CD4-positive, alpha-beta T cell treated with Interleukin-15 for 4 hours (primary cell): Measurements from ENCODE around the gene NHERF1.

Source experiments
- DNase-seq: peaks from one replicate; pipeline ENCODE4 v3.0.0-alpha.2; 2020; ENCODE audit warnings: low spot score

Gene NHERF1

DNA sequence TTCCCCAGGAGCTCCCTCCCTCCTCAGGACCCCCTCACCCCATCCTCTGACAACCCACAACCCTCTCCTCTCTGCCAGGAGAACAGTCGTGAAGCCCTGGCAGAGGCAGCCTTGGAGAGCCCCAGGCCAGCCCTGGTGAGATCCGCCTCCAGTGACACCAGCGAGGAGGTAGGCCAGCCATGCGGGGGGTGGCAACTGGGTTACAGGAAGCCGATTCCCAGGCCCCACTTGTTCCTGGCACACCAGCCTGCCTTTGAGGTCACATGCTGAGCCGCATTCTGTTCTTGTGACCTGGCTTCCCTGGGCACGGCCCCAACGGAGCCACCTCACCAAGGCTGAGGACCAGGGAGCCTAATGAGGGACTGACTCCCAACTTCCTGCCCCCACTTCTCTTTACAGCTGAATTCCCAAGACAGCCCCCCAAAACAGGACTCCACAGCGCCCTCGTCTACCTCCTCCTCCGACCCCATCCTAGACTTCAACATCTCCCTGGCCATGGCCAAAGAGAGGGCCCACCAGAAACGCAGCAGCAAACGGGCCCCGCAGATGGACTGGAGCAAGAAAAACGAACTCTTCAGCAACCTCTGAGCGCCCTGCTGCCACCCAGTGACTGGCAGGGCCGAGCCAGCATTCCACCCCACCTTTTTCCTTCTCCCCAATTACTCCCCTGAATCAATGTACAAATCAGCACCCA is 19.8 kb downstream of the NHERF1 start:
- no peak for DNase-seq

DNA sequence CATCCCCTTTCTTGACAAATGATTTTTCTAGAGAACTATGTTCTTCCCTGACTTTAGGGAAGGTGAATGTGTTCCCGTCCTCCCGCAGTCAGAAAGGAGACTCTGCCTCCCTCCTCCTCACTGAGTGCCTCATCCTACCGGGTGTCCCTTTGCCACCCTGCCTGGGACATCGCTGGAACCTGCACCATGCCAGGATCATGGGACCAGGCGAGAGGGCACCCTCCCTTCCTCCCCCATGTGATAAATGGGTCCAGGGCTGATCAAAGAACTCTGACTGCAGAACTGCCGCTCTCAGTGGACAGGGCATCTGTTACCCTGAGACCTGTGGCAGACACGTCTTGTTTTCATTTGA is 20.3 kb downstream of the NHERF1 start:
- no peak for DNase-seq

DNA sequence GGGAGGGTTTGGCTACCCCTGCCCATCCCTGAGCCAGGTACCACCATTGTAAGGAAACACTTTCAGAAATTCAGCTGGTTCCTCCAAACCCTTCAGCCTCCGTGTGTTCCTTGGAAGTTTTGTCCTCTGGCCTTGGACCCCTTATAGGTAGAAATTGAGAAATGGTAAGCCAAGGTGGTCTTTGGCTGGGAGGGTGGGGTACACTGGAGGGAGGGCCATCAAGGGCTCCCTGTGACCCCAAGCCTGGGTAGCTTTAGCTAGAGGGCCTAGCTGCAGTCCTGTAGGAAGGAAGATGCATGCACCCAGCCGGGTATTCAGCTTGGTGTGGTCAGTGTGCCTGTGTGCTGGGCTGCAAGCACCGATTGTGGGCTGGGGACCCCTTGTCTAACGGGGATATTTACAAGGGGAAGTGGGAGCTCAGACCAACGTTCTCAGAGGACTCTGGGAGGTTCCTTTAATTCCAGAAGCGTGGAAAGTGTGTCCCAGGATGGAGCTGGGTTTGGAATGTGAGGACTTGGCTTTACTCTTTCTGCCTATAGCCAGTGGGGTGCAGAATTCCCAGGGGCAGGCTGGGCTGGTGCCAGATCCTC is 20.9 kb downstream of the NHERF1 start:
- no peak for DNase-seq

DNA sequence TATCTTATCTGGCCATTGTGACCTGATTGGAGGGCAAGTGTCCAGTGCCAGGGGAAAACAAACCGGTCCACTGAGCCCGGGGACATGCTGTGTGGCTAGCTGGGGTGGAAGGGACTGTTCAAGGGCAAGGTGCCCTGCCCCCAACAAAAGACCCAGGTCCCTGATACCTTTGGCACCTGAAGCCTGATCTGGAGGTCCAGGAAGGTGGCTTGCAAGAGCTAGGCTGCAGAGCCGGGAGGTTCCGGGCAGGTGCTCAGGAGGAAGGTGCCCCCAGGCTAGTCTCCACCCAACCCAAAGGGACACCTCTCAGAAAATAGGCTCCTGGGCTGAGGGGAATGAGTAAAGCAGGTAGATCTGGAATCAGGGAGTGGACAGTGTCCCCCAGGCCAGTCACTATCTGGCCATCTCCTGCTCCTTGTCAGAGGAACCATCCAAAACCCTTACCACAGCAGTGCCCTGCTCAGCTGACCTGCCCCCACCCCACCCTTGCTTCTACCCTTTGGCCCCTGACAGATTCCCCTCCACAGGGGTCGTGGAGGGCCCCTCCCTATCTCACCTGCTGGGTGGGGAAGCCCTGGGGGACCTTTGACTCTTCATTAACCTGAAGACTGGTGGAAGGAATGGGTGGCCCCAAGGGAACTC is 21.5 kb downstream of the NHERF1 start:
- DNase-seq, result no peak

DNA sequence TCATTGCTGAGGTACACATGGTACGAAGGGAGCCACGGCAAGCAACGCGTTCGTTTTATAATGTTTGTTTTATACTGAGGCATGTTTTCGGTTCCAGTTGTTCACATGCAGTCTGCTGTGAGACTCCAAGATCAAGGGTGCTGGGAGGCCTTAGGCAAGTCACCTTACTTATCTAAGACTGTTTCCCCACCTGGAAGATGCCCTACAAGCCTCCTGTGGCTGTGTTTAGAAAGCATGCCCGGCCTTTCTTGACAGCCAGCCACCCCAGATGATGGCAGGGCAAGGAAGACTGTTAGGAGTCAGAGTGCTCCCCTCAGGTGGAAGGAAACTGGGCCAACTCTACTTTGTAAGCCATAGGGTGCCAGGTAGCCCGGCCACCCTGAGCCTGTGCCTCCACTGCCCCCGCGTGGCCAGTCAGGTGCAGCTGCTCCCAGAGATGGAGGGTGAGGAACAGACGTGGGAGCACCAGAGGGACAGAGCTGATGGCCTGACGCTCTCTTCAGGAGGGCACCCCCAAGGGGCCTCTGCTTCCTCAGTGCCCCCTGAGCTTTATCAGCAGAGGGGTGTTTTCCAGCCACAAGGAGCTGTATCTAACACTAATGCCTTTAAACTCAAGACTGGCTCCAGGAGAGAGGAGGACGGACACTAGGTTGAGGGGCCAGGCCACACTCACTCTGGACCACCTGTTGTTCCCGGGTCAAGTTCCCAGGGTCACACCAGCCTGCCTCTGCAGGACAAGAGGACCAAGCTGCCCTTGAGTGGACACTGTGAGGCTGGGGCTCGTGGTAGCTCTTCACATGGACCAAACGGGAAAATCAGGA is 22.3 kb downstream of the NHERF1 start:
- DNase-seq, result peak; percentile 80

DNA sequence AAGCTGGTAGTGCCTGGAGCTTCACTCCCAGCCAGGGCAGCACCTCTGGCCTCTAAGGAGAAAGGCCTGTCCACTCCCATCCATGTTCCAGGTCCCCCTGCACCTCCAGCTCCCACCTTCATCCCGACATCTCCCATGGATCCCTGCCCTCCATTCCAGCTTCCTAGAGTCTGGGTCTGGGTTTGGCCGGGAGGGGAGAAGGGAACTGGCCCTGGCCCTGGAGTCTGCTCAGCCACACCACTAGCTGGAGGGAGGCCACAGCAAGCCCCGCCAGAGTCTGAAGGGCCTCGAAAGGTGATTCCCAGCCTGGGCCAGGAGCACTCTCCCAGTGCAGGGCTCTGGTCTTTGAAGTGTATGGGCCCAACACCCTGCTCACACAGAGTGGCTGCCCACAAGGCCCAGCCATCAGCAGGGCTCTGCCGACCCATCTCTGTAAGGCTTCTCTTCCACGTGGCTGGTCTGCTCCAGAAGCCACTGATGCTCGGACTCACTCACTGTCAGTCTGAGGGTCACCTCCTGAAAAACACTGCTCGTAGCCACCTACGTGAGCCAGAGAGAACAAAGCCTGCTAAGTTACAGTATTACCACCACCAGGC is 23.0 kb downstream of the NHERF1 start:
- no peak for DNase-seq

DNA sequence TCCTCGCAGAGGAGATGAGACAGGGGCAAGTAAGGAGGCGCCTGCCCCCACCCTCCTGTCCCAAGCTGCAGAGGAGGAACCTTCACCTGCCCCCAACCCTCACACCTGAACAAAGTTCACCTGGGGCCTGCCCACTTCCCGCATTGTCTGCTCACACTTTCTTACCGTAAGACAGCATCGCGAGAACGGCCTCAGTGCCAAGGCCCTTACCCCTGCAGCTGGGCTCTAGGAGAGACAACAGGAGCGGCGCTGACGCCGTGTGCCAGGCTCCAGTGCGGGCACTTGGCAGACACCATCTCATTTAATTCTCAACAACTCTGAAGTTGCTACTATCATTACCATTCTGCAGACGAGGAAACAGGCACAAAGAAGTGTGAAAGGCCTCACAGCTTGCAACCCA is 23.6 kb downstream of the NHERF1 start:
- DNase-seq, result no peak

DNA sequence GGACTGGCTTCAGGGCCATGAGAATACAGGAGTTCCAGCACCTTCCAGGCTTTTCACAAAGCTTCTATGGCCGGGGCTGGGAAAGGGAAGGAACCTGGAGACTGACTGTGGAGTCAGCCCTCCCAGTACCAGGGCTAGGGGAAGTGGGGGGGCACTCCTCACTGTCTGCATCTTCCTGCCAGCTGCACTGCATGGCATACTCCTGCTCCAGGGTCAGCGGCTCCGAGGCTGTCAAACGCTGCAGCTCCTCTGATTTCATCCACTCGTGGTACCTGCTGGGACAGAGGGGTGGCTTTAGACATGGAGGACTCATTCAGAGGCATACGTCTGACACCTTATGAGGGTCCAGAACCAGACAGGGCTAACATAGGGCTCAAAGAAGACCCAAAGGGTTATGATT is 25.0 kb downstream of the NHERF1 start:
- DNase-seq, result no peak

DNA sequence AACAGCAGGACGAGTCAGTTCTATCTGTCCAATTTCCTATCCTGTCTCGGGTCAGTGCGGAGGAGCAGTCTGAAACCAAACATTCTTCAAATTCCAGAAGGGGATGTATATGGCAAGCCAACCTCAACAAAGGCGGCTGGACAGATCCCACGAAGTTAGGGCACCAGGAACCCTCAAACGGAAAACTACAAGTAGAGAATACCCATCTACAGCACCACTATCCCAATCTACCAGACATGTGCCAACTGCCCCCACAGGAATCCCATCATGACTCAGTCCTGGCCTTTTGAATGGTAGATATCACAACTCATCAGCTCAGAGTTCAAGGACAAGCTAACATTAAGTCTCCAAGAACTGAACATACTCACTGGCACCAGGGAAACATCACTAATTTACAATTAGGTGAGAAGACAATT is 25.5 kb downstream of the NHERF1 start:
- DNase-seq, result no peak

DNA sequence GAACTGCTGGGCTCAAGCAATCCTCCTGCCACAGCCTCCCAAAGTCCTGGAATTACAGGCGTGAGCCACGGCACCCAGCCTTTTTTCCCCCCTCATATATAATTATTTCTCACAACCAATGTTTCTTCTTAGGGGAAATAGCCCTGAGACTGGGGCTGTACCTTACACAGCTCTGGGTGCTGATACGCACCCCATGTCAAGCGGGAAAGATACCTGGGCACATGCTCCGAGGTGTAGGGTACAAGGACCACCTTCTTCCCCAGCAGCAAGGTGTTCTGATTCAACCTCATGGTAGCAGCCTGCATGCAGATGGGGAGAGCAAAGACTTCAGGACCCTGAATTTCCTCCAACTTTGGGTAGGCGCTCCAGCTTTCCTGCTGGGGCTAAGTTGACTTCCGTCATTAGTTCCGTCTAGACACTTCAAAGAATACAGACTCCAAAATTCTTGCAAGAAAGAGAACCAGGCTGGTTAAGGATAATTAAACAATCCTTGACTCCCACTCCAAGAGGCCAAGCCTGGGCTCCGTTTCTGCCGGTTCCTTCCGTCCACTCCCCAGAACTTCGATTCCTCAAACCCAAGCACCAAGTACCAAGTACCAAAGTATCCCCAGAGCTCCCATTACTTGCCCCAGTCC is 27.1 kb downstream of the NHERF1 start:
- DNase-seq, result no peak

DNA sequence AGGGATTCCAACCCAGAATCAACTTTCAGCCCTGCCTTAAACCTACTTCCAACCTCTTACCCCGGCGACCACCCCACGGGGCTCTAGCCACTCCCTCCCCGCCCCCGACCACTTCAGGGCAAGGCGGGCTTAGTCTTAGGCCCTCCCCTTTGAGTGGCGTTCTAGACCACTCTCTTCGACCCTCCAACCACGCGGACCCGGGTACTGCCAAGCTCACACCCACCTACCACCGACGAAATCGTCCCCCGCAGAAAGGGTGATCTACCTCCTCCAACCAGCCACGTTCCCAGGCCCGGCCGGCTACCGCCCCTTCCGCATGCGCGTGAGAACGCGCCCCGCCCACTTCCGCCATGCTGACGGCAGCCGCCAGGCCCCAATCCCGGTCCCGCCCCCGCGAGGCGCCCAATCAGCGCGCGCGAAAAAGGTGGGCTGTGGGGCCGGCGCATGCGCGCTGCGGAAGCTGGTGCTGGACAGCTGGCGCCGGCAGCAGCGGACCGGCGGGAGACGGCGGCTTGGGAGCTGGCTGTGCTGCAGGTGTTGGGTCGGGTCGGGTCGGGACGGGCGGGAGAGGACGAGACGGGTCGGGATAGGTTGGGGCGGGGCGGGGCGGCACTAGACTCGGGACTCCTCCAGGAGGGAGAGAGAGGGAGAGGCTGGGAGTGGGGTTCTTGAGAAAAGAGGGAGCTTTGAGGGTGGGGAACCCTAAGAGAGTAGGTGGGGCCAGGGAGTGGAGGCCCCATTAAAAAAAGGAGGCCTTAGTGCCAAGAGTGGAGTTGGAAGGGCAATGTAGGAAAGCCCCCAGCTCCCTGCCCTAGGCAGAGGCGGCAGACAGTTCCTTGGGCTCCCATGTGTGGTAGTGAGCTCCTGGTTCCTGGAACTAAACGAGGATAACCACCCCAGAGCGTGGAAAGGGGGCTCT is 27.9 kb downstream of the NHERF1 start, which contains the start of gene NAT9:
Gene NAT9, minus strand, starts transcription at position 302 of the 919 bp plus-strand sequence. CDS start 647 bp downstream, outside the sequence.
- peak; percentile 98 for DNase-seq

DNA sequence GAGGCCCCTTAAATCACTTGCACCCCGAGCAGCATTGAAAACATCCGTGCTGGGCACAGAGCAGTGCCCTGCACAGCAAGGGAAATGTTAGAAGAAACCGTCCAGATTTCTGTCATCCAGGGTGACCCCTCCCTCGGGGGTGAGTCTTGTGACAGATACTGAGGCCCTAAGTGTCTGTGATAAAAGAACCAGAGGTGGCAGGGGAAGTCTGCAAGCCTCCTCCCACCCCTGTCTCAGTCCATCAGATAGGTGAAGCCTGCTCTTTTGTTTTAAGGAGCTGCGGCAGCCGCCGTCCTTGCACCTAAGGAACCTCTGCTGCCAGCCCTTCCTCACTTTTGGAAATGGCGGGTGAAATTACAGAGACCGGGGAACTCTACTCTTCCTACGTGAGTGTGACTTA is 28.6 kb downstream of the NHERF1 start:
- no peak for DNase-seq

DNA sequence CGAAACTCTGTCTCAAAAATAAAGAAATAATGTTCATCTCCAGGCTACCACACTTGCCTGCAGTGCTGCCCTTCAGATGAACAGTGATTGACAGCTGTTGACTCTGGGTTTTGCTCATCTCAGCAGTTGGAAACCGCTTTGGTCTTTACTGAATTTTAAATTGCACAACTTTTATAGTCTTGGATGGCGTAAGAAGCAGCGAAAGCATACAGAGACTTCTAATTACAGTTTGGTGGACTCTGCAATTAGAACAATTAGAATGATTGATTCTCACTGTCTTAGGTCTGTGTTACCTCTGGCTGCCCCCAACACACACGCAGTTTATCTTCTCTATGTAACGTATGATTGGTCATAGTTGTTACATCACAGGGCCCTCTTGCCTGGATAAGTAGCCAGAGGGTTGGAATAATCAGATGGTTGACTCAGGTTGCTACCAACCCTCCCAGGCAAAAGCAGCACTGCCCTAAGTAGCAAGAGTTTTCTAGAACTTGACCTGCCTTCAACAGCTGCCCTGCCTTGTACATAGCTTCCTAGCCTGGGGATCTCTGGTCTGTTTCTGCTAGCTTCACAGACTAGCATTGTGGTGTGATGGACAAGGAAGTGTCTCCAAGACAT is 29.6 kb downstream of the NHERF1 start:
- no peak for DNase-seq

DNA sequence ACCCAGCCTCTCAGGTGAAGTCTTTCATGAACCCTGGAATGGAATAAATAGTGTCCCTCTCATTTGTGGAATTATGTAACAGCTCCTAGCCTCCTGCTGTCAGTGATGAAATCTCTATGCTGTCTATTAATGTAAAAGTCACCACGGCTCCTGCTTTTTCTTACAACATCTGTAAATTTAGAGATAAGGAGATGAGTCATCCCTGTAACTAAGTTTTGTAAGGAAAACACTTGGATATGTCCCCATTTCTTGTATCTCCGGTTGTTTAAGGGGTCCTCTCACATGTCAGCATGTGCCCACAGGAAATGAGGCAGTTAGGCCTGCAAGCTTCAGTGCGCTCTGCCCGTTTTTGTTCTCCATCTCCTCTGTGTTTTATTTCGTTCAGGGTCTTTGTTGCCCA is 30.5 kb downstream of the NHERF1 start:
- DNase-seq, result no peak

DNA sequence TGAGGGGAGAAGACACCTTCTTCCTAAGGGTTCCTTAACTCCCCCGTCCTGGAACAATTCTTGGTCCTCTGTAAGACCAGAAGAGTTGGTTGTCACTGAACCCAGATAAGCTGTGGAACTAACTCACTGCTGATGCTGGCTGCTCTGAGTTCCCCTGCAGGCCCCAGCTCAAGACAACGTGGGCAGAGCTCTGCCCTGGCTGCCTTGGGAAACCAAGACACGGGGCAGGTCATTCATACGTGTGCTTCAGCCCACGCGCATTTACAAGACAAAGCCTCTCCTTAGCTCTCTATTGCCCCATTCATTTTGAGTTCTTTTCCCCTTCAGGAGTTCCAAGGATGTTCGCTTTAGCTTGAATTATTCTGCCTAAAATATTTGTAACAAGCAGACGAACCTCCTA is 31.1 kb downstream of the NHERF1 start:
- DNase-seq, result no peak

DNA sequence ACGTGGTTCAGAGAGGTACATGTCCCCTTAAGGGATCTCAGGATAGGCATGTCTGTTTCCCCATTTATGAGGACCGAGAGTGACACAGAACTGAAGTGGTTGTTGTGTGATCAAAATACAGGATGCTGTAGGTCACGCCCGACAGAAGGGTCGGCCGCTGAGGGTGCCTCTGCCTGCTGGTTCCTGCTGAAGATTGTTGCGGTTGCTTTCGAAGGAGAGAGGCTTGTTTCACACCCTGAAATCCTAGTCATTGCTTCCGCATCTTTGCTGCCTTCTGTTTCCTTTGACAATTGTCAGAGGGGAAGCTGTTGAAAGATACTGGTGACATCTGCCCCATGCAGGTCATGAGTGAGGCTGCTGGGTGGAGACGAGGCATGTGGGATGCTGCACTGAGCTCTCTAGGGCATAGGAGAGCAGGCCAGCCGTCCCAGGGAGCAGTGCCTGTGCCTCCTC is 31.5 kb downstream of the NHERF1 start:
- DNase-seq, result peak; percentile 74

DNA sequence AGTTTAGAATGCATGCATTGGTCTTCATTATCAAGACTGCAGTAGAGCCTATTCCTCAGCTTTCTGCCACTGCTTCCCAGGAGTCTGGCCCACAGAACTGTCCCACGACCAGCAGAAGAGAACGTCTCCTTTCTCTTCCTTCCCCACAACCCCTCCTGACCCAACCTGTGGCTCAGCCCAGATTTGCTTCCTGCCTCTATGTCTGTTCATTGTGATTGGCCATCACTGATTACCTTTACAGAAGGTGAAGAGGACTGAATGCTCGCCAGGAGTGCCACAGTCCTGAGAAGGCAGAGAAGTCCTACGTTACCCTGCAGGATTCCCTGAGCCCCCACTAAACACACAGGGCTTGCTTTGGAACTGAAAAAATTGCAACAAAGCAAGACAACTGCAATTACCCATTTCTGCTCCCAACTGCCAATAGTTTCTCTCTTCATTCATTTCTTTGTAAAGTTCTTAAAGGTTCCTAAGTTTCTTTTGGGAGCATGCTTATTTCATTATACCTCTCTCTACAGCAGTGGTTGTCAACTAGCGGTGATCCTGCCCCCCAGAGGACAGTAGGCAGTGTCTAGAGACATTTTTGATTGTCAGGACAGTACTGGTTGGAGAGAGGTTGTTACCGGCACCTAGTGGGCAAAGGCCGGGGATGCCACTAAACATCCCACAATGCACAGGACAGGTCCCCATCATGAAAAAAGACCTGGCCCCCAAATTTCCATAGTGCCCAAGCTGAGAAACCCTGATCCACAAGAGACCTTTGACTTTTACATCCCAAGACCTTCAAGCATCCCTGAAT is 32.2 kb downstream of the NHERF1 start:
- DNase-seq, result peak; percentile 44

DNA sequence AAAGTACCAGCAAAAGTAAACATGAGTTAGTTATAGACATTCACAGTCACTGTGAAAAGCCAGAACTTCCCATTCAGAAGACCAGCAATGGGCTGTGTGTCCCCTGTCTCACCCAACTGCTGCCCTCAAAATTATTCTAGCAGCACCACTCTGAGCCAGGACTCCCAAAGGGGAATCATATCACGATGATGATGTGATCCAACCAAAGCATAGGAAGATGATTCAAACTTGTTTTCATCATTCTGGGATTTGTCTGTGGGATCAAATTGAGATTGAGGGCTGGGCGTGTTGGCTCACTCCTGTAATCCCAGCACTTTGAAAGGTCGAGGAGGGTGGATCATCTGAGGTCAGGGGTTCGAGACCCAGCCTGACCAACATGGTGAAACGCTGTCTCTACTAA is 34.1 kb downstream of the NHERF1 start:
- no peak for DNase-seq

DNA sequence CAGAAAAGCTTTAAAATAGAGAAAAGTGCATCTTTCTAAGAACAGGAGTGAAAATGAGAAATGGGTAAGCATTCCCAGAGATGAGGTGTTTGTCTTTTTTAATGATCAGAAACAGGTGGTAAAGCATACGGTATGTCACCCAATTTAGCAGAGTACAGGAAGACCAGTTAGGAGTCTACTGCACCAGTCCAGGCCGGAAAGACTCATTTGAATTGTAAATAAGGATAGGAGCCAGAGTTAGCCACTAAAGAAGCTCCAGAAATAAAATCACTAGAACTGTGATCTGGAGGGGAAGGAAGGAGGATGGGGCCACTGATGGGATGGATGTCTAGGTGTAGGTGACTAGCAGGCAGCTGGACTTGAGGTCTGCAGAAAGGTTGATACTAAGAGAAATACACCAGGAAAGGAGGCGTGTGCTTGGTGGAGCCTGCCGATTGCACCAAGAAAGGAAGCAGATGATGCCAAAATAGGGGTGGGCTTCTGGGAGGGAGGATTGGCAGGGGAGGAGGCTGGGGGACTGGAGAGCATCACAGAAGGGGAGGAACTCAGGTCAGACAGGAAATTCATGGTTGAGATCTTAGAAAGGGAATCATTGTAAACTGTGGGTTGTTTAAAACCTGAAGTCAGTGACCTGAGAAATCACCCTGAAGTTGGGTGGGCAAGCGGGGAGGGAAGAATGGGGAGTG is 35.8 kb downstream of the NHERF1 start:
- no peak for DNase-seq
